HG03095 (cell line): ENCODE measurements around the gene TCERG1.

Experiments used
- ATAC-seq: cut with Tn5 transposase; IDR thresholded peaks from one replicate; pipeline ENCODE4 v1.9.1; 2021; ENCODE audit warnings: moderate library complexity; ENCODE audit not compliant: unreplicated experiment

Gene TCERG1

DNA sequence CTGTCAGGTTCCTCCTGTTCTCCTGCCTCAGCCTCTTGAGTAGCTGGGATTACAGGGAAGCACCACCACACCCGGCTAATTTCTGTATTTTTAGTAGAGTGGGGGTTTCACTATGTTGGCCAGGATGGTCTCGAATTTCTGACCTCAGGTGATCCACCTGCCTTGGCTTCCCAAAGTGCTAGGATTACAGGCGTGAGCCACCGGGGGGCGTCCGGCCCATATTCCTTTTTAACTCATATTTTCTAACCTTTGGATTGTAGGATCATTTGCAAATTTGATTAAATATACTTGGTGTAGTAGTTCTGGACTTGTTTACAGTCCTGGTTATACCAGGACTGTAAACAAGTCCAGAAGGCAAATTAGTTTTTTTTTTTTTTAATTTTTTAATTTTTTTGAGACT lies 4.3 kb downstream of the TCERG1 start:
- no peak for ATAC-seq

GRCh38 chr5:146457431-146457830 lies 10.3 kb downstream of the TCERG1 start:
- no peak for ATAC-seq

GRCh38 chr5:146458894-146459293 lies 11.8 kb downstream of the TCERG1 start:
- no peak for ATAC-seq

- ATAC-seq: no peak
These were observed 14.2 kb downstream of the TCERG1 start for GRCh38 chr5:146461319-146461718.

DNA sequence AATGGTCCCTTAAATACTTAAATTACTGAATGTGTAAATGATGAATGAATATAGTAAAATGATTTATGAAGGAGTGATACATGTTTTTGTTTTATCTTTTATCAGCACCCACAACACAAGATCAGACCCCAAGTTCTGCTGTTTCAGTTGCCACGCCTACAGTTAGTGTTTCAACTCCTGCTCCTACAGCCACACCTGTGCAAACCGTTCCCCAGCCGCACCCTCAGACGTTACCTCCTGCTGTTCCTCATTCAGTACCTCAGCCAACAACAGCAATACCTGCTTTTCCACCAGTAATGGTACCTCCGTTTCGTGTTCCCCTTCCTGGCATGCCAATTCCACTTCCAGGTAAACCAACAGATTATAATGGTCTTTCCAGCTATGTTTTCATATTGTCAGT lies 16.3 kb downstream of the TCERG1 start:
- no peak for ATAC-seq

- no peak for ATAC-seq
These were observed 19.6 kb downstream of the TCERG1 start for GRCh38 chr5:146466521-146467349.

DNA sequence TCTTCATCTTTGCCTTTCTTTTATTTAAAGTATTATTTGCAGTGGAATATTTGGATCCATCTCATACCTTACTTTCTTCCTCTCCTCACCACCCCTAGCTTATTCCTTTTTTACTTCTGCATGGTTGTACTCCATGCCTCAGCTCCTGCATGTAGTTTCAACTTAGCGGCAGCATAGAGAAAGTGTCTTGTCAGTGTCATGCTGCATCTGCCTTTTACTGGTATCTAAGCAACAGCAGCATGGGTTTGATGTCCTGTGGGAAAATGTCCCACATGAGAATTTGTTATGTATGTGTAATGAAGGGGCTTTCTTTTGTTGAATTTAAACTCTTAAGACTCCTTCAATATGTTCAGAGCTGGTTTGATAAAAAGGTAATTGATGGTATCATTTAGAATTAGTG lies 20.6 kb downstream of the TCERG1 start:
- no peak for ATAC-seq

DNA sequence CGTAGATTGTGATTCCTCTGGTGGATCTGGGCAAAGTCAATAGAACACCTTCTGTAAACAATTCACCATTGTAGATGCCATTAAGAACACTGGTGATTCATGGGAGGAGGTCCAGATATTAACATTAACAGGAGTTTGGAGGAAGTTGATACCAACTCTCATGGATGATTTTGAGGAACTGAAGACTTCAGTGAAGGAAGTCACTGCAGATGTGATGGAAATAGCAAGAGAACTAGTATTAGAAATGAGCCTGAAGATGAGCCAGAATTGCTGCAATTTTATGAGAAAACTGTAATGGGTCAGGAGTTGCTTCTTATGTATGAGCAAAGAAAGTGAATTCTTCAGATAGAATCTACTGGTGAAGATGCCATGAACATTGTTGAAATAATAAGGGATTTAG lies 26.9 kb downstream of the TCERG1 start:
- ATAC-seq: no peak

GRCh38 chr5:146475190-146475780 lies 28.2 kb downstream of the TCERG1 start:
- ATAC-seq: no peak

GRCh38 chr5:146475906-146476305 lies 28.8 kb downstream of the TCERG1 start:
- no peak for ATAC-seq

DNA sequence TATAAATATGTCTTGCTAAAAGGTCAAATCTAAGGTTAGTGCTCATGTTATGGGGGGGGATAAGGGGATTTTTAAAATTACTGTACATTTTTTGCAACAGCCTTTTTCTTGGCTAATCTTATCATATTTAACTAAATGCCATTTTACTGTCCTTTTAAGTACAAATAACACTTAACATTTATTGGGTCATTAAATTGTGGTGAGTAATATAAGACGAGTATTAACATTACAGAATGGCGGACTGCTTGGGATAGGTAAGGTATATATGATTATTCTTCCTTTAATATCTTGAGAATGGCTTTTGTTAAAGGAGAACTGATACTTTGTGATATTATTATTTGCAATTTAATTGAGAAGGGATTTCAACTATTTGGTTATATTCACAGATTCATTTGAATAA lies 35.6 kb downstream of the TCERG1 start:
- no peak for ATAC-seq

- ATAC-seq: no peak
These were observed 37.7 kb downstream of the TCERG1 start for GRCh38 chr5:146484714-146485391.

- ATAC-seq: no peak
These were observed 43.1 kb downstream of the TCERG1 start for GRCh38 chr5:146490089-146490843.

GRCh38 chr5:146494656-146495055 lies 47.5 kb downstream of the TCERG1 start:
- ATAC-seq: no peak

GRCh38 chr5:146499680-146500079 lies 52.5 kb downstream of the TCERG1 start:
- no peak for ATAC-seq

DNA sequence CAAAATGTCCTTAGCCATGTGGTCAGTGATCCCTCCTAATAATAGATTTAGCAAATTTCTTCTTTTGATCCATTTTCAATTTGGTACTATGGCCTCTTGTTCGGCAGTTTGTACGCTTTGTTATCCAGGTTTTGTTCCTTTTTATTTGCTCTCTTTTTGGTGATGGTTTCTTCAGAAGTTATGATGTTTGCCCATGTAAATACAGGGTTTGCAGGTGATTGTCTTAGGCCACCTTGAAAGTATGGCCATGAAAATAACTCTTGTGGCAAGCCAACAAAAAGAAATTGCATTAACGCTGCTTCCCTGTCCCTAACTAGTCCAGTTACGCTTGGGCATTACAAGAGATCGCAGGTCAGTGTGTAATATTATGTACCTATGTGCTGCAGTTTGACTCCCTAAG lies 60.3 kb downstream of the TCERG1 start:
- ATAC-seq: no peak

DNA sequence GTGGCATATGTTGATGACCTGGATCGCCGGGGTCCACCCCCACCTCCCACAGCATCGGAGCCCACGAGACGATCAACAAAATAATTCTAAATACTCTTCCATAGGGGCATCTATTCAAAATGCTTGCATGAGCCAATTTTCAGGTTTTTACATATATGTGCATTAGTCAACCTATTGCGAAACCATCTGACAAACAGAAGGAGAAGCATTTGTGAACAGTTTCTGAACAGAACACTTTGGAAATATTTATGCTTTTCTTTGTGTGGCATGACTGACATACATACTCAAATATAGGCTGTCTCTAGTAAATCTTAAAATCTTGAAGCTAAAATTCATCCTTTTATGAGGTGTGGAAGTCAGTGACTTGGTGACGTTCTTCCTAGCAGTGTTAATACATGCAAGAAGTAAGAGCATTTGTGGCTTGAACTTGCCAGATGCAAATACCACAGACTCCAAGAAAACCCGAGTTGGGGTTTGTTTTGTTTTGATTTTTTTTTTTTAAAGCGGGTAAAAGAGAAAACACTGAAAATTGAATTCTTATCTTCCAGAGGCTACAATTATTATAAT lies 63.5 kb downstream of the TCERG1 start:
- no peak for ATAC-seq

GRCh38 chr5:146513462-146513861 lies 66.3 kb downstream of the TCERG1 start:
- no peak for ATAC-seq

GRCh38 chr5:146514575-146514974 lies 67.4 kb downstream of the TCERG1 start:
- no peak for ATAC-seq

GRCh38 chr5:146515473-146516150 lies 68.5 kb downstream of the TCERG1 start:
- ATAC-seq: no peak

GRCh38 chr5:146516151-146516475 lies 69.0 kb downstream of the TCERG1 start, which contains the start of gene GPR151:
TSS of gene GPR151 (minus strand) at chr5:146516190. CDS start at chr5:146516113, 77 bp downstream.
- no peak for ATAC-seq
